ENCODE measurements around the gene OTOGL.

- TF ChIP-seq CTCF (IDR thresholded peaks at IDR 0.05) (no peak), ZFX (IDR thresholded peaks at IDR 0.05; ENCODE audit: borderline replicate concordance) (no peak)
Measured at GRCh38 chr12:80400571-80400991, 301.2 kb downstream of the OTOGL start.
